Urinary bladder (tissue), 4 donors: ENCODE data around the gene MYO1A. TPM values are rescaled to one million over a fixed set of nuclear protein-coding genes. Genes with fewer than 3 reads are reported as not detected.
A peak's percentile ranks its signal among the peaks of the same experiment; 100 is the strongest.
"Not testable (repeated sequence)": the region's sequence is repeated elsewhere in the genome, so short reads cannot be mapped to it uniquely, and the experiment has no call there.

Experiments used
- DNase-seq: peaks from one replicate; pipeline ENCODE4 v3.0.0-alpha.2; 2015; ENCODE audit errors: extremely low spot score
- H3K27ac ChIP-seq: one replicate; pipeline ENCODE4 v1.5.1; 2013; ENCODE audit warnings: low read depth, mild to moderate bottlenecking, moderate library complexity
- H3K36me3 ChIP-seq: one replicate; pipeline ENCODE4 v1.6.1; 2013; ENCODE audit warnings: mild to moderate bottlenecking, moderate library complexity; ENCODE audit not compliant: insufficient read depth
- H3K4me1 ChIP-seq: one replicate; pipeline ENCODE4 v1.6.1; 2013; ENCODE audit warnings: mild to moderate bottlenecking, moderate library complexity; ENCODE audit not compliant: insufficient read depth
- H3K4me3 ChIP-seq: one replicate; pipeline ENCODE4 v1.5.1; 2013; ENCODE audit warnings: low read depth, low read length
- whole genome bisulfite sequencing: extraction: QIAGEN DNeasy Blood & Tissue Kit; methylation state at CpG from one replicate; pipeline ENCODE4 v1.1.7; 2013; 5-methylcytosine and 5-hydroxymethylcytosine counted together
- polyA plus RNA-seq: library from polyadenylated mRNA; stranded (reverse); fragments of 200-250 nt; gene quantifications from one replicate; pipeline ENCODE4 v1.2.3, GENCODE V29; 2013
- total RNA-seq: library from RNA; depleted of rRNA; stranded (reverse); fragments of >200 nt; gene quantifications from one replicate; pipeline ENCODE4 v1.2.3, GENCODE V29; 2014
- donor health status: healthy with polysubstance abuse.
- donor health status: healthy.

Gene MYO1A
- total and polyA plus RNA-seq, 2 donors: 0.16 to 0.18 TPM

DNA sequence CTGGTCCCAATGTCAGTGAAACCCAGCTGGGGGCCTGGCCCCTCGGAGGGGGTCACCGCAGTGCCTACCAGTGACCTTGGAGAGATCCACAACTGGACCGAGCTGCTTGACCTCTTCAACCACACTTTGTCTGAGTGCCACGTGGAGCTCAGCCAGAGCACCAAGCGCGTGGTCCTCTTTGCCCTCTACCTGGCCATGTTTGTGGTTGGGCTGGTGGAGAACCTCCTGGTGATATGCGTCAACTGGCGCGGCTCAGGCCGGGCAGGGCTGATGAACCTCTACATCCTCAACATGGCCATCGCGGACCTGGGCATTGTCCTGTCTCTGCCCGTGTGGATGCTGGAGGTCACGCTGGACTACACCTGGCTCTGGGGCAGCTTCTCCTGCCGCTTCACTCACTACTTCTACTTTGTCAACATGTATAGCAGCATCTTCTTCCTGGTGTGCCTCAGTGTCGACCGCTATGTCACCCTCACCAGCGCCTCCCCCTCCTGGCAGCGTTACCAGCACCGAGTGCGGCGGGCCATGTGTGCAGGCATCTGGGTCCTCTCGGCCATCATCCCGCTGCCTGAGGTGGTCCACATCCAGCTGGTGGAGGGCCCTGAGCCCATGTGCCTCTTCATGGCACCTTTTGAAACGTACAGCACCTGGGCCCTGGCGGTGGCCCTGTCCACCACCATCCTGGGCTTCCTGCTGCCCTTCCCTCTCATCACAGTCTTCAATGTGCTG lies 54.6 kb downstream of the MYO1A start:
- Histone ChIP-seq H3K36me3 (no peaks in the 10 kb centered on the region), H3K27ac (no peak overlapping the region), H3K4me3 (no peak overlapping the region), H3K4me1 (no peaks in the 10 kb centered on the region)
- DNase-seq: no peak
- WGBS: 92% methylated on average over 26 of the region's 26 CpGs

DNA sequence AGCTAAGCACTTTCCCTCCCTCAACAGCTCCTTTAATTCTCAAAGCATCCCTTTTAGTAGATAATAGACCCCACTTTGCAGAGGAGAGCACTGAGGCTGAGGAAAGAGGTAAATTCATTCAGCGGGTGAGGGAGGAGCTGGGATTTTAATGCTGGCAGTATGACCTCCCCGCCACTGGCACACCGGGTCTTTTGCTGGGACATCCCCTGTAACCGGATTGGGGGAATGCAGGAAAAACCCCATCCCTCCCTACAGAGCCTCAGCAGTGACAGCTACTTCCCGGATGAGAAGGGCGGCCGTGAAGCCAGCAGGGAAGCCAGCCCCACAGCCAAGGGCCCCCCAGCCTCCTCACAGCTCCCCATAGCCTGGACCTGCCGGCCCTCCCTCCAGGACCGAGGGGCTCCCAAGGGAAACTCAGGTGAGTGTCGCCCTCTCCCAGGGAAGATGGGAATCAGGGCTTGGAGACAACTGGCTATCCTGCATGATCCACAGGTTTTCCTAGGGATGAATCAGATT lies 55.6 kb downstream of the MYO1A start:
- Histone ChIP-seq H3K4me3 (no peak overlapping the region), H3K27ac (no peak overlapping the region), H3K36me3 (no peaks in the 10 kb centered on the region), H3K4me1 (no peaks in the 10 kb centered on the region)
- DNase-seq: no peak
- 61% methylated on average over 10 of the region's 10 CpGs for WGBS

DNA sequence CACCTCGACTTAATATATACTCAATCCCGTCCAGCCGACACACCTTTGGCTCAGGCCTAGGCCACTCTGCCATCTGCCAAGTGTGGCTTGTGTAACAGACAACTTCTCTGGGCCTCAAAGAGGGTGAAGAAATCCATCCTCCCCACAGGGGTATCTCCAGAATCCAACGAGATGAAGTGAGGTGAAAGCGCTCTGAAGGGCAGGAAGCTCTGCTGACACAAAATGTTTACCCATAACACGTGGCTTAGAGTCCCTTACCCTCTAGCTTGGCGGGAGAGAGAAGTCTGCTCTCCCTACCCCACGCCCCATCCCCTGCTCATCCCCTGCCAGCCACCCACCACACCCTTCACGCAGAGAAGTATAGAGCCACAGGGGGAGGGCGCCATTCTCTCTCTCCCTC lies 56.6 kb downstream of the MYO1A start:
- Histone ChIP-seq H3K4me3 (no peak overlapping the region), H3K27ac (no peak overlapping the region), H3K4me1 (no peaks in the 10 kb centered on the region), H3K36me3 (no peaks in the 10 kb centered on the region)
- no peak for DNase-seq
- WGBS: 69% methylated on average over 10 of the region's 10 CpGs

DNA sequence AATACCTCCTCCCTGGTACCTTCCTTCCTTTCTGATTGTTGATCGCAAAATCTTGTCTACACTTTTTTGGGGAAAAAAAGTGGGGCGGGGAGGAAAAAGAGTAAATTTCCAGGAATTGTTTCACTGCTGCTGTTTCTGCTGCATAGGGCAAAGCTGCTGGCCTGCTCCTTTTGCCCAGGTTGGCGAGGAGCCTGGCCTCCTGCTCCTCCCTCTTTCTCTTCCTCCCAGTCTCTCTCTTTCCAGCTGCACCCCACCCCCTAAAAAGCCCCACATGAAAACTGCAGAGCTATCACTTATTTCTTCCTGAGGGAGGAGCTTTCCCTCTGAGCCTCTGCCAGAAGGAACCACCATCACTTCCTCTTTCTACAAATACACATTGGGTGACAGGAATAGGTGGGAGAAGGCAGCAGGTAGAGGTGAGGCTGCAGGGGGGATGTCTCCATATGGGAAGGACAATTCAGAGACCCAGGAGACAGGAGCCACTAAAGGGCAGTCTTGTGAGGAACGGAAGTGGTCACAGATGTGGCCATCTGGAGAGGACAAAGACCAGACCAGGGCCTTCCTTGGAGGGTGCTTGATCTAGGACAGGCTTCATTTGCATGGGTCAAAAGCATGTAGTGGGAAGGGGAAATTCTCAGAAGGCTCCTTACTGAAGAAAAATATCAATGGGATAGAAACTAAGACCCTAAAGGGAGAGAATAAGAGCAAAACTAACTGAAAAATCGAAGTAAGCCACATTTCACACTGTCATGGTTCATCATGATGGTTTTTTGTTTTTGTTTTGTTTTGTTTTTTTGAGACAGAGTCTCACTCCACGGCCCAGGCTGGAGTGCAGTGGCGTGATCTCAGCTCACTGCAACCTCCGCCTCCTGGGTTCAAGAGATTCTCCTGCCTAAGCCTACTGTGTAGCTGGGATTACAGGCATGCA lies 58.3 kb downstream of the MYO1A start:
- H3K27ac ChIP-seq: no peak overlapping the region
- no peaks in the 10 kb centered on the region for H3K4me1 ChIP-seq
- 71% methylated on average over 8 of the region's 8 CpGs for WGBS

DNA sequence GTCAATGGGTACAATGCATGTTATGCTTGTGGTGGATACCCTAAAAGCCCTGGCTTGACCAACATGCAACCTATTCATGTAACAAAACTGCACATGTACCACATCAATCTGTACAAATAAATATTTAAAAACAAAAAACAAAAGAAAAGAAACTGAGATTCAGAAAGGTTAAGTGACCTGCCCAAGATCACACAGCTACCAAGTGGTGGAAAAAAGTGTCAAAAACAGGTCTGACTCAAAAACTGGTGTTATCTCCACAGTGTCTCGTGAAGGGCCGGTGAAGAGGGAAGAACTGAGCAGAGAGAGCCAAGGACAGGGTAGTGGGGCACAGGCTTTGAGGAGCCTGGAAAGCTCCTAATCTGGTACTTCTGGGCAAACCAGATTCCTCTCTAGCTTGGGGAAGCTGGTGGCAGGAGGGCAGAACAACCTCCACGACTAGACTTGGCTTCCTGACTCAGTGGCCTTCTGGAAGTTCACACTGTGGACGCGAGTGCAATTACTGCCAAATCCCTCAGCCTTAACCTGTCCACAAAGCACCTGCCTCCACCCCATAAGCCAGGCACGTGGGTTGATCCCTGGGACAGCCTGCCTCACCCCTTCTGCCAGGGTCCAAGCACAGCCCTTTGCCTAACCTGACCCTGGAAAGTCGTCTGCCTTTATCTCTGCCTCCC lies 59.1 kb downstream of the MYO1A start:
- DNase-seq: no peak
- H3K36me3 ChIP-seq: no peaks in the 10 kb centered on the region
- no peaks in the 10 kb centered on the region for H3K4me1 ChIP-seq
- 56% methylated on average over 7 of the region's 7 CpGs for WGBS
- no peak overlapping the region for H3K27ac ChIP-seq
- no peak overlapping the region for H3K4me3 ChIP-seq

More for the DNA sequence above, 58.3 kb downstream of the MYO1A start:
- Histone ChIP-seq H3K4me3 (no peak overlapping the region), H3K36me3 (no peaks in the 10 kb centered on the region)
- DNase-seq: no peak

DNA sequence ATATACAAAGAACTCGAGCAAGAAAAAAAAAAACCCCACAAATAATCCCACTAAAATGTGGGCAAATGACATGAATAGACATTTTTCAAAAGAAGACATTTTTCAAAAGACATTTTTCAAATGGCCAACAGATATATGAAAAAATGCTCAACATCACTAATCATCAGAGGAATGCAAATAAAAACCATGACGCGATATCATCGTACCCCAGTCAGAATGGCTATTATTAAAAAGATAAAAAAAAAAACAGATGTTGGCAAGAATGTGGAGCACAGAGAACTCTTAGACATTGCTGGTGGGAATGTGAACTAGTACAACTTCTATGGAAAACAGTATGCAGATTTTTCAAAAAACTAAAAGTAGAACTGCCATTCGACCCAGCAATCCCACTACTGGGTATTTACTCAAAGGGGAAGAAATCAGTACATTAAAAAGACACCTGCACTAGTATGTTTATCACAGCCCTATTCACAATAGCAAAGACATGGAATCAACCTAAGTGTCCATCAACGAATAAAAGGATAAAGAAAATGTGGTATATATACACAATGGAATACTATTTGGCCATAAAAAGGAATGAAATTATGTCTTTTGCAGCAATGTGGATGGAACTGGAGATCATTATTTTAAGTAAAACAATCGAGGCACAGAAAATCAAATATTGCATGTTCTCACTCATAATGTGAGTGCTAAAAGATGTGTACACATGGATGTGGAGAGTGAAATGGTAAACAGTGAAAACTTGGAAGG lies 59.9 kb downstream of the MYO1A start:
- no peak overlapping the region for H3K27ac ChIP-seq
- no peak for DNase-seq
- no peak overlapping the region for H3K4me3 ChIP-seq
- 64% methylated on average over 7 of the region's 7 CpGs for WGBS
- no peaks in the 10 kb centered on the region for H3K36me3 ChIP-seq
- H3K4me1 ChIP-seq: no peaks in the 10 kb centered on the region

DNA sequence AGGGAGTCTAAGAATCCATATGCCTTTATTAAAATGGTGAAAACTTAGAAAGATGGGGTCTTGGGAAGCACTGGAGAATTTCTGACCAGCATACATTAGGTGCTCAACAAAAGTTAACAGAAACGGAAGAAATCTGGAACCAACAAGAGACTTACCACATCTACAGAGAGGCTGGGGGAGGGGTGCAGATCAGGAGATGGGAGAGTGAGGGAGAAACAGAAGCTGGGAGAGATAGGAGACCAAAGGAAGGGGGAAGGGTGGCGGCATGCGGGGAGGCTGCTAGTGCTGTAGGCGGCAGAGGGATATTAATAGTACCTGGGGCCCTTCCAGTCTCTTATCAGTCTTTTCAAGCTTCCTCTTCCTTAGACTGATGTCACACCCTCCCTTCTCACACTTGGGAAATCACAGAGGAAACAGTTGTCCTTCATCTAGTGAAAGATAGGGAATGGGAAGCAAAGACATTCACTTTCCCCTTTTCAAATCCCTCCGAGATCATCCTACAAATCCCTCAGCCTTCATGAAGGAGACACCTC lies 61.7 kb downstream of the MYO1A start:
- no peak for DNase-seq
- Histone ChIP-seq H3K27ac (no peak overlapping the region), H3K4me3 (no peak overlapping the region), H3K36me3 (no peaks in the 10 kb centered on the region), H3K4me1 (no peaks in the 10 kb centered on the region)
- 49% methylated on average over 5 of the region's 5 CpGs for WGBS

DNA sequence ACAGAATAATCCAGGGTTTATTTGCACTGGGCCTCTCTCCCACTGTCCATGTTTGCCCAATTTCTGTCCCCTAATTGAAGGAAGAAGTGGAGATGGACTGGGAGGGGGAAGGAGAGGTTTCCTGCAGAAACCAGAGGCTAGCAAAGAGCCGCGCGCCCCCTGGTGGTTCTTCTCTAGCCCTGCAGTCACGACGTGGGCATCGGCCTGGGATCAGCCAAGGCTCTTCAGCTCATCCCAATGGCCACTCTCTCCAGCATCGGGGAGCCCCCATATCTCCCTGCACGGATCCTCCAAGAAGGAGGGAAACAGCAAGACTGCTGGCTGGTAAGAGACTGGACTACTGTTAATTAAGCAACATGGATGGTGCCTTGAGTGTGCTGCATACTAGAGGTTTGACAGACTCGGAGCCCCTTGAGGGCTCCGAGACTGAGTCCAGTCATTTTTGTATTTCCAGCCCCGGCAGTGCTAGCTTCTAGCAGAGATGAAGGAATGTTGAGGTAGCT lies 62.3 kb downstream of the MYO1A start:
- peak; percentile 41 for DNase-seq
- no peaks in the 10 kb centered on the region for H3K4me1 ChIP-seq
- 23% methylated on average over 11 of the region's 11 CpGs for WGBS
- H3K4me3 ChIP-seq: no peak overlapping the region
- no peak overlapping the region for H3K27ac ChIP-seq
- H3K36me3 ChIP-seq: no peaks in the 10 kb centered on the region

DNA sequence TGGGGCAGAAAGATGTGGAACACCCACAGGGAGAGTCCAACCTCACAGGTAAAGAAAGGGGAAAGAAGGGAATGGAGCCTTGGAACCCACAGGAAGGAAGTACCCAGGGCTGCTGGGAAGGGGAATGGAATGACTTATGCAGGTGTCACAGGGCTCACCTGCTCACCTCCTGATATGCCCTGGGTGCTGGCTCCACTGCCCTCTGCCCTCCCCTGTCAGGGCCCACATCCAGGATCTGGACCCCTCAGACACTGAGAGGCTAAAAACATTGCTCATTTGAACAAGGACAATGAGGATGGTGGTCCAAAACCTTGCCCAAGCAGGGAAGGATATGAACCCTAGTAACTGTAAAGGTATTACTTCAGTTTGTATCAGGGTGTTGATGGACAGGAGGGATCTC lies 62.9 kb downstream of the MYO1A start:
- no peak for DNase-seq
- Histone ChIP-seq H3K4me3 (no peak overlapping the region), H3K27ac (no peak overlapping the region), H3K4me1 (no peaks in the 10 kb centered on the region), H3K36me3 (no peaks in the 10 kb centered on the region)

DNA sequence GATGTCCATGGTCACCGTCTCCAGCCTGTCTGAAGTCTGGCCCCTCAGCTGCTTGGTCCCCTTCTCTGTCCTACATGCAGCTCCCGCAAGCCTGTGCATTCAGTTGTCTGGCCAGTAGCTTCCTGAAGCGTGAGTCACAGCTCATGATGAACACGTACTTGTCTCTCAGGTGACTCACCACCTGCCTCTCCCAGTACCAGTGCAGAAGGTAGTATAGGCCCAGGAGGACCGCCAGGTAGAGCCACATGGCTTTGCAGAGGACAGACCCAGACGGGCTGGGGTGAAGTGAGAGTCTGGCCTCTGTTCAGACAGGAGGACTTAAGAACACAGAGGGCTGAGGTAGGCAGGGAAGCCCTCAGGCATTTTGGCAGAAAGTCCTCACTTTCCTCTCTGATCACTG lies 64.2 kb downstream of the MYO1A start:
- H3K36me3 ChIP-seq, H3K4me3 ChIP-seq, H3K27ac ChIP-seq, H3K4me1 ChIP-seq, DNase-seq: not testable (repeated sequence)
- 64% methylated on average over 5 of the region's 6 CpGs for WGBS

DNA sequence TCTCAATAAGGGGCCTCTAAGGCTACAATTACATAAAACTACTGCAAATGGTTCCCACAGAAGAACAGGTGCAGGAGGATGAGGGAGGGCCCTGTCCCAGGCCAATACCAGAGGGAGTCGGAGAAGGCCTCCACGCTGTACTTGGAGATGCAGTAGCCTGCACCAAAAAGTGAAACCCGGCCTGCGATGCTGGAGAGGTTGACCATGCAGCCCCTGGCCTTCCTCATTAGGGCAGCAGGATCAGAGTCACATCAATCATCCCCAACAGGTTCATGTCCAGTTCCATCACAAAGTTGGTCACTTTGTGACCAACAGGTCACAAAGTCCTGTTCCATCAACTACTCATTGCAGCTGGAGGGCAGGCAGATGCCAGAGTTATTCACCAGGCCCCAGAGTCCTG lies 66.5 kb downstream of the MYO1A start:
- H3K4me1 ChIP-seq: no peaks in the 10 kb centered on the region
- H3K27ac ChIP-seq: no peak overlapping the region
- no peaks in the 10 kb centered on the region for H3K36me3 ChIP-seq
- WGBS: 97% methylated on average over 4 of the region's 4 CpGs
- no peak for DNase-seq
- H3K4me3 ChIP-seq: no peak overlapping the region

DNA sequence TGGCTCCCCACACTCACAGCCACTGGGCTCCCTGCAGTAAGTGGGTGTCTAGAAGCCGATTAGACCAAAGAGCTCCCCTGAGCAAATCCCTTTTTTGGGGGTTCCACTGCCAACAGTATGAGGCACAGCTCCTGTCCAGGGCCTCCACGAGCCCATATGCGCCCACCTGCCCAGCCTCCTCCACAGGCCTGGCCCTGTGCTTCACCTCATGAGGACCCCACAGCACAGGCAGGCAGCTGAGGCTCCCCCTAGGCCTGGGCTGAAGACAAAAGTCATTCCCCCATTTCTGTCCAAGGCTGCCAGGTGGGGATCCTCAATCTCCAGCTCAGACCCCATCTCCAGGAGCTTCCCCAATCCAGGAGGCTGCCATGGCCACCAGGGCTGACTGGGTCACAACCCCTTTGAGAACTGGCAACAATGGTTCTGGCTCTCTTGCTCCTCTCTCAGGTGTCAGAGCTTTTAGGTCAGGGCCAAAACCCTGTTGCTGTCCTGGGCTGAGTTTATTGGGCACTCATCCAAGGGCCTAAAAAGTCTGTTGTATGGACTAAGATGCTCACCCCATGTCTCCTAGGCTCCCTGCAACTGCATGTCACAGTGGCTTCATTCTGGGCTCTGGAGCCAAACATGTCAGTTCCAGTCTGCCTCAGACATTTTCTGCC lies 67.2 kb downstream of the MYO1A start:
- H3K4me3 ChIP-seq, DNase-seq, H3K4me1 ChIP-seq, H3K27ac ChIP-seq, H3K36me3 ChIP-seq: not testable (repeated sequence)
- 86% methylated on average over 3 of the region's 3 CpGs for WGBS
